ENCODE data around the gene SERPIND1.

The SERPIND1 gene

DNA sequence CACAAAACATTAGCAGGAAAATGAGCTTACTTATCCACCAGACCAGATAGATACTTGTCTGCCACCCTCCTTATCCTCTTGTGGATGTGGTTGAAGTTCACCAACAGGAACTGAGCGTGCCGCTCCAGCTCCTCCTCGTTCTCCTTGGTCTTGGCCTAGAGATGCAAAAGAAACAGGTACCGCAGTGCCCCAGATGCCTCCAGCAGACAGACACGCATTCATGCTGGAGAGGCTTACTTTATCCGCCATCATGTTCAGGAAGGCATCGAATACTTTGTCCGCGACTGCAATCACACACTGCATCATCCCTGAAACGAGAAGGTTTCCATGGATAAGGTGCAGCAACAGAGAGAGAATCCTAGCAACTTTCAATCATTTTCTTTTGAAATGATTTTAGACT, 21.0 kb upstream of the SERPIND1 start:
- DNase-seq (ENCODE audit: low read depth), result no peak
- no peak for TF ChIP-seq CTCF (conservative IDR thresholded peaks at IDR 0.05; ENCODE audit: control insufficient read depth, insufficient read depth, low read depth, low read length)
- H3K4me3 ChIP-seq (ENCODE audit: control insufficient read depth, low read depth, low read length), result no peak overlapping the region

DNA sequence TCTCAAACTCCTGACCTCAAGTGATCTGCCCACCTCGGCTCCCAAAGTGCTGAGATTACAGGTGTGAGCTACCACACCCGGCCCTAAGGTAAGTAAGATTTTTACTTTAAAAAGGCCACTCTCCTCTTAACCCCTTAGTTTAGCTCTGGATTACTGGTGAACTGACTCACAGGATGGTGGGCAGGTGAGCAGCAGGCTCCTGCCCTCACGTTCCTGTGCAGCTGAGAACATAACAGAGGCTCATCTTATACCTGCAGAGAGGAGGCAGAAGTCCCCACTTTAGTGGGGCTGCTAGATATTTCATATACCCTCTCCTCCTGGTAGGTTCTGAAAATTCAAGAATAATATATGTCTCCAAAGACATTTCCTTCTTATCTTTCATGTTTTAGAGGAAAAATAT, 17.1 kb upstream of the SERPIND1 start:
- H3K4me3 ChIP-seq (ENCODE audit: control insufficient read depth, low read depth, low read length), result no peak overlapping the region
- no peak for TF ChIP-seq CTCF (conservative IDR thresholded peaks at IDR 0.05; ENCODE audit: control insufficient read depth, insufficient read depth, low read depth, low read length)
- DNase-seq (ENCODE audit: low read depth), result no peak

DNA sequence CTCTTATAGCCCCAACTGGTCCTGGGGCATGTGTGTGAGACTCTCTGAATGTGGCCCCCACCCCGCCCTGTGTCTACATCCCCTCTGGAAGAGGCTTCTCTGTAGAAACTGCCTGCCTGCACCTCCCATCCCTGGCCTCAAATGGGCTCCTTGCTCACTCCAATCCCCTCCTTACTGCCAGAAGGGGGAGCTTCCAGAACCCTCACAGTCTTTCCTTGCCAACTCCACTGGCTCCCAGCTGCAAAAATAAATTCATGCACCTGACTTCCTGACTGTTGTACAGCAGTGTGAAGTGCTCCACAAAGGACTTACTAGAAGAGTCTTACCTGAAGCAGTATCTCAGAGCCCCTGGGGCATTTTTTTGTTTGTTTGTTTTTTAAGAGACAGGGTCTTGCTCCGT, 15.2 kb upstream of the SERPIND1 start:
- H3K4me3 ChIP-seq (ENCODE audit: control insufficient read depth, low read depth, low read length), result no peak overlapping the region
- peak; percentile 22 for TF ChIP-seq CTCF (conservative IDR thresholded peaks at IDR 0.05; ENCODE audit: control insufficient read depth, insufficient read depth, low read depth, low read length)
- DNase-seq (ENCODE audit: low read depth), result no peak

DNA sequence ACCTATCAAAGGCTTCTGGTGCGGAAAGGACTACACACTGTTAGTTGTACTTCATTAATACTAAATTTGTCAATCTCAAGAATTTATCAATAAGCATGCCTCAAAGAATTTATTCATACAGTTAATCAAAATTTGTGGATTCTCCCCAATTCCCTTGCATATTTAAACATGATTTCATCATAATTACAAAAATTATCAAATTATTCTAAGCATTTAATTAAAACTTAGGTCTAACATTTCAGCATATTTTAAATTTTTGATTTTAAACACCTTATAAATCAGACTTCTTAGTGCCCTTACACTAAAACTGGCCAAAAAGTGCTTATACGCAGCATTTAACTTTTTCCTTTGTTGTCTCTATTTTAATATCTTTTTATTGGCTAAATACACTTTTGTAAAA, 13.8 kb upstream of the SERPIND1 start:
- no peak overlapping the region for H3K4me3 ChIP-seq (ENCODE audit: control insufficient read depth, low read depth, low read length)
- TF ChIP-seq CTCF (conservative IDR thresholded peaks at IDR 0.05; ENCODE audit: control insufficient read depth, insufficient read depth, low read depth, low read length), result no peak
- DNase-seq (ENCODE audit: low read depth), result no peak

DNA sequence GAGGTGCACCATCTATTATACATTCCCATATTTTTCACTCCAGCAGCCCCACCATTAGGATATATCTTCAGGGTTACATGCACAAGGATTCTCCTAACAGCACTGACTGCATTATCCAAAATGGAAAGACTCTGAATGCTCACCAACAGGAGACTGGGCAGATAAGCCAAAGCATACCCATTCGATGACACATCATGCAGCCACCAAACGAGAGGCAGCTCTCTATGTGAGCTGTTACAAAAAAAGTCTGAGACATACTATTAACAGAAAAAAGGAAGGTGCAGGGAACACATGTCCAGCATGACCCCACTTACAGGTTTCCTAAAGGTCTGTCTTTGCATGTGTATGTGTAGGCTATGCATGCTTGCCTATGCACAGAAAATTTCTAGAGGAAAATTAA, 12.4 kb upstream of the SERPIND1 start:
- no peak for DNase-seq (ENCODE audit: low read depth)
- H3K4me3 ChIP-seq (ENCODE audit: control insufficient read depth, low read depth, low read length), result no peak overlapping the region
- TF ChIP-seq CTCF (conservative IDR thresholded peaks at IDR 0.05; ENCODE audit: control insufficient read depth, insufficient read depth, low read depth, low read length), result no peak

GRCh38 chr22:20762233-20762796, 11.6 kb upstream of the SERPIND1 start:
- H3K4me3 ChIP-seq (ENCODE audit: control insufficient read depth, low read depth, low read length), result no peak overlapping the region
- DNase-seq (ENCODE audit: low read depth), result no peak
- TF ChIP-seq CTCF (conservative IDR thresholded peaks at IDR 0.05; ENCODE audit: control insufficient read depth, insufficient read depth, low read depth, low read length), result no peak
